ENCODE measurements around the gene TAS2R9. TPM values are rescaled to one million over a fixed set of nuclear protein-coding genes. Genes with fewer than 3 reads are reported as not detected.

TAS2R9 gene
- polyA plus RNA-seq, 2 of the 4 experiments (the other 2 are of a cell fraction) = not detected

DNA sequence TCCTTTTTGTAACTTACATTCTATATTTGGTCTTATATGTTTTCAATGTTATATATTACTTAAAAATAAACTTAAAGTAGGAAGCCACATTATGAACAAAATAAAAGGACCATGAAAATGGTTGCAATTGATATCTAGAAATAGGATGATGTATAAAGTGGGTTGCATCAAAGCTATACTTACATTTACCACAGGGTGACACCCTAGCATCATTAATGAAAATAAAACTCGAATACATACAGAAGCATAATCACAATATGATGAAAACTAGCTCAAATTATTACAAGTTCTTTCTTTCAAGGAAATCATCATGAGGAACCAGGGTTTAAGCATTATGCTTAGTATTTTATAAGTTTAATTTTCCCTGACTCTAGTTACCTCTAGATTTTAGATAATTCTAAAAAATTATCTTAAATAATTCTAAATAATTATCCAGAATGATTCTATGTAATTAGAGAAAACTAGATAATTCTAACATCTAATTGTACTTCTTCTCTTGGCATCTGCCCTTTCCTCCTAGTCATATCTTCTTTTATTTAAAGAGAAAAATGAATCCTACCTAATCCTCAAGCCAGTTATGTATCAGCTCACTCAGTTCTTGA, 38.7 kb downstream of the TAS2R9 start:
- Histone ChIP-seq H3K4me1 (no peaks in the 10 kb centered on the region), H3K4me3 (no peak overlapping the region), H3K27ac (no peak overlapping the region), H3K9me3 (no peaks in the 10 kb centered on the region), H3K4me2 (no peak overlapping the region)
- DNase-seq (ENCODE audit: low read depth in 1 of 2, low spot score in 1 of 2) (peak; percentile 15 to 44), ATAC-seq (peak; percentile 68 to 69; a peak in 3 of 6 replicates), FAIRE-seq (peak; percentile 87)
- POLR2A ChIA-PET = interaction anchor here (1.7 kb wide), 1 partner anchor 400 kb away, joined by 5 read pairs; the partner anchor contains the start of gene SMIM10L1
- CTCF ChIA-PET = interaction anchor here (0.6 to 8.6 kb wide), 21 partner anchors 8 to 1603 kb away, joined by 3 to 131 read pairs (median 4); partner anchors contain the start of gene YBX3
- WGBS (ENCODE audit: missing lambda C conversion rate) = 2% methylated on average over 1 of the region's 1 CpG
- TF ChIP-seq POLR2AphosphoS2 (conservative IDR thresholded peaks at IDR 0.05; ENCODE audit: low read length) (no peak), RARB (CRISPR knock-in tag; IDR thresholded peaks at IDR 0.05) (no peak), ZNF302 (CRISPR knock-in tag; IDR thresholded peaks at IDR 0.05) (no peak), GATA3 (IDR thresholded peaks at IDR 0.05; ENCODE audit: borderline replicate concordance) (no peak), HOXB13 (CRISPR knock-in tag; IDR thresholded peaks at IDR 0.05; ENCODE audit: low read depth) (no peak), SMC3 (IDR thresholded peaks at IDR 0.05) (peak; percentile 90), CBX8 (IDR thresholded peaks at IDR 0.05) (no peak), SREBF2 (IDR thresholded peaks at IDR 0.05) (no peak), RAD21 (conservative IDR thresholded peaks at IDR 0.05 in 1 of 2, IDR thresholded peaks at IDR 0.05 in 1 of 2) (peak; percentile 87 to 89), KDM5A (IDR thresholded peaks at IDR 0.05) (no peak)
- TF ChIP-seq, protein P1, sequence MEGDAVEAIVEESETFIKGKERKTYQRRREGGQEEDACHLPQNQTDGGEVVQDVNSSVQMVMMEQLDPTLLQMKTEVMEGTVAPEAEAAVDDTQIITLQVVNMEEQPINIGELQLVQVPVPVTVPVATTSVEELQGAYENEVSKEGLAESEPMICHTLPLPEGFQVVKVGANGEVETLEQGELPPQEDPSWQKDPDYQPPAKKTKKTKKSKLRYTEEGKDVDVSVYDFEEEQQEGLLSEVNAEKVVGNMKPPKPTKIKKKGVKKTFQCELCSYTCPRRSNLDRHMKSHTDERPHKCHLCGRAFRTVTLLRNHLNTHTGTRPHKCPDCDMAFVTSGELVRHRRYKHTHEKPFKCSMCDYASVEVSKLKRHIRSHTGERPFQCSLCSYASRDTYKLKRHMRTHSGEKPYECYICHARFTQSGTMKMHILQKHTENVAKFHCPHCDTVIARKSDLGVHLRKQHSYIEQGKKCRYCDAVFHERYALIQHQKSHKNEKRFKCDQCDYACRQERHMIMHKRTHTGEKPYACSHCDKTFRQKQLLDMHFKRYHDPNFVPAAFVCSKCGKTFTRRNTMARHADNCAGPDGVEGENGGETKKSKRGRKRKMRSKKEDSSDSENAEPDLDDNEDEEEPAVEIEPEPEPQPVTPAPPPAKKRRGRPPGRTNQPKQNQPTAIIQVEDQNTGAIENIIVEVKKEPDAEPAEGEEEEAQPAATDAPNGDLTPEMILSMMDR (IDR thresholded peaks at IDR 0.05) = peak; percentile 79

DNA sequence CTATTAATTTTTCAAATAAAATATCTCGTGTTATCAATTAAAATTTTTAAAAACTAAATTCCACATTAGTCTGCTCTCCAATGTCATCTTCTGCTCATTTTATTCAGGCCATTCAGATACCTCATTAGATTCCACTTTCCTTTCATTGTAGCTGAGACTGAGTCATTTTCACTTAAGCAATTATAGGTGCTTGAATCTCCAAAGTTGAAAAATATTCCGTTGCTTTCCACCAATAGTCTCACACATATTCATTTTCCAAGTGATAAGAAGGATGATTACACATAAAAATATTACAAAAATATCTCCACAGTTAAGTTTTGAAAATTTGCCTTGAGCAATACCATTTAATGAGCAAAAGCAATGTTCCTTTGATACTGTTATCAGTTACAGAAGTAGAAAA, 50.3 kb downstream of the TAS2R9 start:
- ChIA-PET CTCF (interaction anchor here (1.5 to 3.3 kb wide), 2 partner anchors 10 to 727 kb away, joined by 4 to 17 read pairs; no protein-coding TSS in a partner anchor), POLR2A (no interaction called here)
- no peak for FAIRE-seq
- peaks cover 28% of the 10 kb centered on the region for H3K9me3 ChIP-seq
- no peak overlapping the region for H3K27ac ChIP-seq
- TF ChIP-seq CHD4 (IDR thresholded peaks at IDR 0.05; ENCODE audit: borderline replicate concordance) (no peak), HOXA7 (CRISPR knock-in tag; IDR thresholded peaks at IDR 0.05) (no peak), RCOR1 (IDR thresholded peaks at IDR 0.05; ENCODE audit: low read depth, low read length) (no peak), POLR2AphosphoS2 (conservative IDR thresholded peaks at IDR 0.05; ENCODE audit: low read length) (no peak), KDM5A (IDR thresholded peaks at IDR 0.05) (no peak), ZC3H11A (IDR thresholded peaks at IDR 0.05) (no peak), HEYL (CRISPR knock-in tag; IDR thresholded peaks at IDR 0.05) (no peak), NR3C1 (IDR thresholded peaks at IDR 0.05) (no peak), CEBPB (IDR thresholded peaks at IDR 0.05) (no peak)
- TF ChIP-seq, protein P2, sequence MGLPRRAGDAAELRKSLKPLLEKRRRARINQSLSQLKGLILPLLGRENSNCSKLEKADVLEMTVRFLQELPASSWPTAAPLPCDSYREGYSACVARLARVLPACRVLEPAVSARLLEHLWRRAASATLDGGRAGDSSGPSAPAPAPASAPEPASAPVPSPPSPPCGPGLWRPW (IDR thresholded peaks at IDR 0.05) = no peak
- TF ChIP-seq, protein P3, sequence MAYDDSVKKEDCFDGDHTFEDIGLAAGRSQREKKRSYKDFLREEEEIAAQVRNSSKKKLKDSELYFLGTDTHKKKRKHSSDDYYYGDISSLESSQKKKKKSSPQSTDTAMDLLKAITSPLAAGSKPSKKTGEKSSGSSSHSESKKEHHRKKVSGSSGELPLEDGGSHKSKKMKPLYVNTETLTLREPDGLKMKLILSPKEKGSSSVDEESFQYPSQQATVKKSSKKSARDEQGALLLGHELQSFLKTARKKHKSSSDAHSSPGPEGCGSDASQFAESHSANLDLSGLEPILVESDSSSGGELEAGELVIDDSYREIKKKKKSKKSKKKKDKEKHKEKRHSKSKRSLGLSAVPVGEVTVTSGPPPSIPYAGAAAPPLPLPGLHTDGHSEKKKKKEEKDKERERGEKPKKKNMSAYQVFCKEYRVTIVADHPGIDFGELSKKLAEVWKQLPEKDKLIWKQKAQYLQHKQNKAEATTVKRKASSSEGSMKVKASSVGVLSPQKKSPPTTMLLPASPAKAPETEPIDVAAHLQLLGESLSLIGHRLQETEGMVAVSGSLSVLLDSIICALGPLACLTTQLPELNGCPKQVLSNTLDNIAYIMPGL (CRISPR knock-in tag; IDR thresholded peaks at IDR 0.05; ENCODE audit: borderline replicate concordance) = no peak
- DNase-seq (ENCODE audit: low read depth in 1 of 2, low spot score in 1 of 2) = no peak
- no peaks in the 10 kb centered on the region for H3K4me1 ChIP-seq
- H3K4me2 ChIP-seq = no peak overlapping the region
- H3K4me3 ChIP-seq = no peak overlapping the region
- under 1% methylated on average over 2 of the region's 2 CpGs for WGBS (ENCODE audit: missing lambda C conversion rate)
- ATAC-seq = no peak

Small RNA genes within 50 kb of the gene (small RNA-seq; reads per million reads assigned to genes)
- 0 to 0.78 (median 0) reads per million in 6 experiments for gene PRR4

Other genes with a start within 250 kb of the TAS2R9 start
- 43.1 and 90.5 TPM in 2 replicates for gene MAGOHB, start 196.6 kb downstream of the TAS2R9 start, polyA plus RNA-seq (2011; rRNA removed)
- gene MAGOHB, start 196.6 kb downstream of the TAS2R9 start, polyA plus RNA-seq (2017; fragmentation: RNase III; extraction: RNeasy Plus Mini Kit Qiagen cat#74134 plus additional on column Dnase treatment) = 83.4 to 93.3 TPM (median 83.5 TPM) in 3 replicates
- 0.46 and 0.56 TPM in 2 replicates for gene STYK1, start 136.1 kb downstream of the TAS2R9 start, polyA plus RNA-seq (2011; rRNA removed)
- gene STYK1, start 136.1 kb downstream of the TAS2R9 start, polyA plus RNA-seq (2017; fragmentation: RNase III; extraction: RNeasy Plus Mini Kit Qiagen cat#74134 plus additional on column Dnase treatment) = 0.21 to 0.54 TPM (median 0.32 TPM) in 3 replicates
- gene YBX3, start 86.8 kb downstream of the TAS2R9 start, polyA plus RNA-seq (2011; rRNA removed) = 136 and 150 TPM in 2 replicates
- 140 to 176 TPM (median 146 TPM) in 3 replicates for gene YBX3, start 86.8 kb downstream of the TAS2R9 start, polyA plus RNA-seq (2017; fragmentation: RNase III; extraction: RNeasy Plus Mini Kit Qiagen cat#74134 plus additional on column Dnase treatment)
- gene TAS2R7, start 7.5 kb downstream of the TAS2R9 start, polyA plus RNA-seq (2011; rRNA removed) = not detected in 2 replicates
- not detected in 3 replicates for gene TAS2R7, start 7.5 kb downstream of the TAS2R9 start, polyA plus RNA-seq (2017; fragmentation: RNase III; extraction: RNeasy Plus Mini Kit Qiagen cat#74134 plus additional on column Dnase treatment)
- not detected in 2 replicates for gene TAS2R8, start 2.9 kb downstream of the TAS2R9 start, polyA plus RNA-seq (2011; rRNA removed)
- not detected in 3 replicates for gene TAS2R8, start 2.9 kb downstream of the TAS2R9 start, polyA plus RNA-seq (2017; fragmentation: RNase III; extraction: RNeasy Plus Mini Kit Qiagen cat#74134 plus additional on column Dnase treatment)
- gene TAS2R10, start 16.2 kb upstream of the TAS2R9 start, polyA plus RNA-seq (2011; rRNA removed) = 0.67 and 0.71 TPM in 2 replicates
- 0.09 to 0.14 TPM in 2 of 3 replicates, not detected in the other for gene TAS2R10, start 16.2 kb upstream of the TAS2R9 start, polyA plus RNA-seq (2017; fragmentation: RNase III; extraction: RNeasy Plus Mini Kit Qiagen cat#74134 plus additional on column Dnase treatment)
- 5.7 and 6.4 TPM in 2 replicates for gene PRR4, start 39.3 kb upstream of the TAS2R9 start, polyA plus RNA-seq (2011; rRNA removed)
- 1.6 to 2.5 TPM (median 2.2 TPM) in 3 replicates for gene PRR4, start 39.3 kb upstream of the TAS2R9 start, polyA plus RNA-seq (2017; fragmentation: RNase III; extraction: RNeasy Plus Mini Kit Qiagen cat#74134 plus additional on column Dnase treatment)
- gene PRH1, start 74.1 kb upstream of the TAS2R9 start, polyA plus RNA-seq (2011; rRNA removed) = 3.4 and 4.3 TPM in 2 replicates
- 6.7 to 7.8 TPM (median 7.8 TPM) in 3 replicates for gene PRH1, start 74.1 kb upstream of the TAS2R9 start, polyA plus RNA-seq (2017; fragmentation: RNase III; extraction: RNeasy Plus Mini Kit Qiagen cat#74134 plus additional on column Dnase treatment)
- 0.19 and 0.28 TPM in 2 replicates for gene TAS2R13, start 99.4 kb upstream of the TAS2R9 start, polyA plus RNA-seq (2011; rRNA removed)
- gene TAS2R13, start 99.4 kb upstream of the TAS2R9 start, polyA plus RNA-seq (2017; fragmentation: RNase III; extraction: RNeasy Plus Mini Kit Qiagen cat#74134 plus additional on column Dnase treatment) = not detected in 3 replicates
- gene PRH2, start 119.1 kb upstream of the TAS2R9 start, polyA plus RNA-seq (2011; rRNA removed) = 0.25 and 0.39 TPM in 2 replicates
- 0.19 TPM in 1 of 3 replicates, not detected in the others for gene PRH2, start 119.1 kb upstream of the TAS2R9 start, polyA plus RNA-seq (2017; fragmentation: RNase III; extraction: RNeasy Plus Mini Kit Qiagen cat#74134 plus additional on column Dnase treatment)
- gene TAS2R14, start 129.1 kb upstream of the TAS2R9 start, polyA plus RNA-seq (2011; rRNA removed) = 3.1 and 4.1 TPM in 2 replicates
- gene TAS2R14, start 129.1 kb upstream of the TAS2R9 start, polyA plus RNA-seq (2017; fragmentation: RNase III; extraction: RNeasy Plus Mini Kit Qiagen cat#74134 plus additional on column Dnase treatment) = 0.70 to 0.94 TPM (median 0.80 TPM) in 3 replicates
- 0.25 and 0.27 TPM in 2 replicates for gene TAS2R50, start 176.7 kb upstream of the TAS2R9 start, polyA plus RNA-seq (2011; rRNA removed)
- not detected in 3 replicates for gene TAS2R50, start 176.7 kb upstream of the TAS2R9 start, polyA plus RNA-seq (2017; fragmentation: RNase III; extraction: RNeasy Plus Mini Kit Qiagen cat#74134 plus additional on column Dnase treatment)
- 0.89 and 1.4 TPM in 2 replicates for gene TAS2R20, start 188.1 kb upstream of the TAS2R9 start, polyA plus RNA-seq (2011; rRNA removed)
- gene TAS2R20, start 188.1 kb upstream of the TAS2R9 start, polyA plus RNA-seq (2017; fragmentation: RNase III; extraction: RNeasy Plus Mini Kit Qiagen cat#74134 plus additional on column Dnase treatment) = 0.15 to 0.21 TPM (median 0.15 TPM) in 3 replicates
- 0.90 and 1.1 TPM in 2 replicates for gene TAS2R19, start 212.5 kb upstream of the TAS2R9 start, polyA plus RNA-seq (2011; rRNA removed)
- 0.09 to 0.19 TPM (median 0.13 TPM) in 3 replicates for gene TAS2R19, start 212.5 kb upstream of the TAS2R9 start, polyA plus RNA-seq (2017; fragmentation: RNase III; extraction: RNeasy Plus Mini Kit Qiagen cat#74134 plus additional on column Dnase treatment)
- 0.73 and 1.1 TPM in 2 replicates for gene TAS2R31, start 221.2 kb upstream of the TAS2R9 start, polyA plus RNA-seq (2011; rRNA removed)
- gene TAS2R31, start 221.2 kb upstream of the TAS2R9 start, polyA plus RNA-seq (2017; fragmentation: RNase III; extraction: RNeasy Plus Mini Kit Qiagen cat#74134 plus additional on column Dnase treatment) = 0.17 to 0.30 TPM (median 0.28 TPM) in 3 replicates

Measured in A549 (cell line).